H9 (cell line): Measurements from ENCODE around the gene TMEM271. TPM values are rescaled to one million over a fixed set of nuclear protein-coding genes. Genes with fewer than 3 reads are reported as not detected.

Experiments
- DNase-seq: peaks from one replicate; pipeline ENCODE4 v3.0.0-alpha.2; 2017
- H2AFZ ChIP-seq: one replicate; pipeline ENCODE4 v1.6.1; 2013; ENCODE audit warnings: mild to moderate bottlenecking, low read length, control low read depth, moderate library complexity
- H2AK5ac ChIP-seq: 2 replicates; pipeline ENCODE4 v1.6.1; 2013; ENCODE audit warnings: low read length, control low read depth, mixed read lengths; ENCODE audit not compliant: insufficient read length
- H2BK120ac ChIP-seq: one replicate; pipeline ENCODE4 v1.6.1; 2013; ENCODE audit warnings: low read depth, mild to moderate bottlenecking, low read length, control low read depth, inconsistent platforms; ENCODE audit not compliant: poor library complexity, severe bottlenecking
- H2BK12ac ChIP-seq: 2 replicates; pipeline ENCODE4 v1.6.1; 2013; ENCODE audit warnings: low read length, control low read depth, mixed read lengths, low read depth; ENCODE audit not compliant: insufficient read length
- H2BK15ac ChIP-seq: 2 replicates; pipeline ENCODE4 v1.6.1; 2013; ENCODE audit warnings: low read depth, low read length, control low read depth
- H2BK20ac ChIP-seq: one replicate; pipeline ENCODE4 v1.6.1; 2013; ENCODE audit warnings: low read depth, mild to moderate bottlenecking, low read length, control low read depth, inconsistent platforms; ENCODE audit not compliant: poor library complexity, severe bottlenecking
- H2BK5ac ChIP-seq: 2 replicates; pipeline ENCODE4 v1.6.1; 2013; ENCODE audit warnings: low read length, control low read depth, mixed read lengths; ENCODE audit not compliant: insufficient read length
- H3K14ac ChIP-seq: 2 replicates; pipeline ENCODE4 v1.6.1; 2013; ENCODE audit warnings: low read length, control low read depth; ENCODE audit not compliant: insufficient read depth
- H3K18ac ChIP-seq: 2 replicates; pipeline ENCODE4 v1.6.1; 2013; ENCODE audit warnings: low read depth, mild to moderate bottlenecking, mixed read lengths, low read length, control low read depth; ENCODE audit not compliant: insufficient read length
- H3K23ac ChIP-seq: 2 replicates; pipeline ENCODE4 v1.6.1; 2013; ENCODE audit warnings: low read length, control low read depth, mixed read lengths, low read depth; ENCODE audit not compliant: insufficient read length
- H3K23me2 ChIP-seq: 2 replicates; pipeline ENCODE4 v1.6.1; 2013; ENCODE audit warnings: low read depth, mild to moderate bottlenecking, mixed read lengths, low read length, control low read depth; ENCODE audit not compliant: insufficient read length, poor library complexity, severe bottlenecking
- H3K27ac ChIP-seq: 2 replicates; pipeline ENCODE4 v1.5.1; 2013; ENCODE audit warnings: low read length, control low read depth, mixed read lengths, low read depth; ENCODE audit not compliant: insufficient read length
- H3K27me3 ChIP-seq: 2 replicates; pipeline ENCODE4 v1.6.1; 2013; ENCODE audit warnings: low read length, control low read depth, inconsistent platforms; ENCODE audit not compliant: insufficient read depth
- H3K4ac ChIP-seq: 2 replicates; pipeline ENCODE4 v1.6.1; 2013; ENCODE audit warnings: low read depth, mild to moderate bottlenecking, control low read depth, inconsistent platforms, low read length, moderate library complexity
- H3K4me1 ChIP-seq: 2 replicates; pipeline ENCODE4 v1.6.1; 2013; ENCODE audit warnings: low read length, control low read depth, inconsistent platforms; ENCODE audit not compliant: insufficient read depth
- H3K4me2 ChIP-seq: 2 replicates; pipeline ENCODE4 v1.6.1; 2013; ENCODE audit warnings: low read length, control low read depth, mixed read lengths; ENCODE audit not compliant: insufficient read length, insufficient read depth
- H3K56ac ChIP-seq: 2 replicates; pipeline ENCODE4 v1.6.1; 2013; ENCODE audit warnings: low read depth, mild to moderate bottlenecking, mixed read lengths, low read length, control low read depth; ENCODE audit not compliant: insufficient read length
- H3K79me1 ChIP-seq: 2 replicates; pipeline ENCODE4 v1.6.1; 2013; ENCODE audit warnings: low read depth, mild to moderate bottlenecking, moderate library complexity, low read length, control low read depth, inconsistent platforms; ENCODE audit not compliant: insufficient read depth, poor library complexity, severe bottlenecking
- H3K79me2 ChIP-seq: 2 replicates; pipeline ENCODE4 v1.6.1; 2013; ENCODE audit warnings: low read length, control low read depth, inconsistent platforms; ENCODE audit not compliant: insufficient read depth
- H3K9ac ChIP-seq: 2 replicates; pipeline ENCODE4 v1.6.1; 2013; ENCODE audit warnings: low read length, control low read depth, mixed read lengths; ENCODE audit not compliant: insufficient read length; ENCODE audit errors: extremely low read depth
- H3K9me3 ChIP-seq: one replicate; pipeline ENCODE4 v1.6.1; 2013; ENCODE audit warnings: low read depth, low read length, inconsistent platforms; ENCODE audit not compliant: control insufficient read depth
- H3T11ph ChIP-seq: one replicate; pipeline ENCODE4 v1.6.1; 2013; ENCODE audit warnings: mild to moderate bottlenecking, low read length, control low read depth, inconsistent platforms
- H4K20me1 ChIP-seq: one replicate; pipeline ENCODE4 v1.6.1; 2013; ENCODE audit not compliant: control insufficient read depth, insufficient read length, insufficient read depth
- H4K5ac ChIP-seq: 2 replicates; pipeline ENCODE4 v1.6.1; 2013; ENCODE audit warnings: low read depth, mild to moderate bottlenecking, mixed read lengths, low read length, control low read depth; ENCODE audit not compliant: insufficient read length
- H4K8ac ChIP-seq: replicated peaks from 2 replicates; pipeline ENCODE4 v1.6.1; 2013; ENCODE audit warnings: low read length, control low read depth, mixed read lengths, low read depth; ENCODE audit not compliant: insufficient read length
- H4K91ac ChIP-seq: 2 replicates; pipeline ENCODE4 v1.6.1; 2013; ENCODE audit warnings: low read depth, mild to moderate bottlenecking, moderate library complexity, mixed read lengths, low read length, control low read depth; ENCODE audit not compliant: insufficient read length
- H3K27ac Mint-ChIP-seq, 3 experiments: 2 replicates in 2 of 3; 3 replicates in 1 of 3; pipeline ENCODE4 v1.8.0; 2020 to 2021; ENCODE audit warnings: mixed read lengths in 3 of 3, mild to moderate bottlenecking in 1 of 3, moderate library complexity in 1 of 3
- H3K27me3 Mint-ChIP-seq: 2 replicates; pipeline ENCODE4 v1.8.0; 2021; ENCODE audit warnings: low read depth, mild to moderate bottlenecking, moderate library complexity, mixed read lengths
- H3K36me3 Mint-ChIP-seq, 3 experiments: 2 replicates in 2 of 3; 3 replicates in 1 of 3; pipeline ENCODE4 v1.8.0; 2020 to 2021; ENCODE audit warnings: low read depth in 3 of 3, mixed read lengths in 3 of 3; ENCODE audit not compliant: insufficient read depth in 1 of 3
- H3K4me1 Mint-ChIP-seq, 2 experiments: 2 replicates each; pipeline ENCODE4 v1.8.0; 2020; ENCODE audit warnings: mixed read lengths in 2 of 2
- H3K4me3 Mint-ChIP-seq, 2 experiments: 2 replicates in 1 of 2; 3 replicates in 1 of 2; pipeline ENCODE4 v1.8.0; 2020 to 2021; ENCODE audit warnings: mild to moderate bottlenecking in 2 of 2, mixed read lengths in 2 of 2, moderate library complexity in 1 of 2
- H3K9me3 Mint-ChIP-seq, 2 experiments: 2 replicates in 1 of 2; 3 replicates in 1 of 2; pipeline ENCODE4 v1.8.0; 2020; ENCODE audit warnings: mild to moderate bottlenecking in 2 of 2, mixed read lengths in 2 of 2, moderate library complexity in 1 of 2
- CTCF ChIP-seq: fragments of 200-600 bp; sonication (generic); conservative IDR thresholded peaks from 3 replicates; pipeline ENCODE4 v1.8.0; 2021; ENCODE audit warnings: antibody characterized with exemption, mild to moderate bottlenecking
- WGBS: extraction: QIAGEN DNeasy Blood & Tissue Kit; methylation state at CpG from one replicate; pipeline ENCODE4 v1.1.7; 2013; ENCODE audit warnings: missing lambda C conversion rate, low lambda C conversion rate, mixed read lengths; ENCODE audit not compliant: insufficient read length; ENCODE audit errors: extremely low coverage; 5-methylcytosine and 5-hydroxymethylcytosine counted together
- total RNA-seq: library from RNA; stranded (reverse); gene quantifications from 2 replicates; pipeline ENCODE4 v1.2.1, GENCODE V29; 2021

Gene TMEM271
- total RNA-seq, 1 experiment from 2014 or later: 0.09 TPM

DNA sequence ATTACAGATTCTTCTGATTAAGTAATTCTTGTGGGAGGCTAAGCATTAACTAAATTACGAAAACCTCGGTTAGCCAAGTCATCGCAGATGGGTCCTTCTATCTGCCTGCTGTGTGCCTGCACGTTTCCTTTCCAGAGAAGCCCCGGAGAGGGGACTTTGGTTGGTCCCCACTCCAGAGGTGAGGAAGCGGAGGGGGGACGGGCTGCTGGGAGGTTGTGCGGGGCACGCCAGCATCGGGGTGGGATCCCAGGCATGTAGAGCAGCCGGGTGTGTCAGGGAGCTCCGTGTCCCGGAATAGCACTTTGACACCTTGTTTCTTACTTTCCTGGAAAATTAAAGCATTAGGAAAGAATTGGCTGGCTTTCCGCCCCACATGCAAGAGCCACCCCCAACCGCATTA is 50.4 kb downstream of the TMEM271 start:
- Histone ChIP-seq H3K27ac (no peak overlapping the region), H2AFZ (no peak overlapping the region), H2BK20ac (no peak overlapping the region), H3K23me2 (no peaks in the 10 kb centered on the region), H3K4ac (no peak overlapping the region), H2BK12ac (no peak overlapping the region), H4K8ac (no peak overlapping the region), H3T11ph (no peak overlapping the region), H3K4me2 (no peak overlapping the region), H3K27me3 (no peaks in the 10 kb centered on the region), H3K4me1 (no peaks in the 10 kb centered on the region), H3K14ac (no peak overlapping the region), H3K23ac (no peak overlapping the region), H3K18ac (no peak overlapping the region), H2AK5ac (no peak overlapping the region), H3K9ac (no peak overlapping the region), H3K79me1 (no peaks in the 10 kb centered on the region), H4K5ac (no peak overlapping the region), H2BK15ac (no peak overlapping the region), H3K56ac (no peak overlapping the region), H2BK5ac (no peak overlapping the region), H4K91ac (no peak overlapping the region), H3K9me3 (no peaks in the 10 kb centered on the region), H3K79me2 (no peaks in the 10 kb centered on the region), H4K20me1 (no peaks in the 10 kb centered on the region), H2BK120ac (no peak overlapping the region)
- WGBS: no CpG with 5 or more reads among the region's 15 CpGs
- TF ChIP-seq CTCF: no peak
- Mint-ChIP-seq H3K9me3 (no peaks in the 10 kb centered on the region), H3K27me3 (no peaks in the 10 kb centered on the region), H3K4me3 (no peak overlapping the region), H3K4me1 (peaks cover 0 to 3% of the 10 kb centered on the region in 2 experiments; a peak in 1 of 4 replicates), H3K27ac (no peak overlapping the region; a peak in 1 of 7 replicates), H3K36me3 (peaks cover 39 to 82% (median 74%) of the 10 kb centered on the region in 3 experiments)
- DNase-seq: no peak
